ENCODE data around the gene CCDC33.

DNA sequence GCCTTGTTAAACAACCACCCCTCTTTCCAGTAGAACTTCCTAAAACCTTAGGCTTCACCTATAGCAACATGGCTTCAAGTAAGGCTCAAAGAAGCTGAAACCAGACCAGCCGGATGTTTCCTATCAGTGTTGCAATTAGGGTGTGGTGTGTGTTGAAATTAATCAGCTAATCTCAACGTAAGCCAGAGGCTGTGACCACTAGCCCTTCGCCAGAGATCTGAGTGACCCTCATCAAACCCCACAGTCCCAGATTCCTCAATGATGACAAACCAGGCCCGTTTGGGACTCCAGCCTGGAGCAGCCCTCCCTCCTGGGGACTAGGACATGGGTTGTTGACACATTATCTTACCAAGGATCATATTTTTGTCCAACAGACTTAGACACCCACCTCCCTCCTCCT is 104.0 kb downstream of the CCDC33 start:
- TF ChIP-seq, protein P1, sequence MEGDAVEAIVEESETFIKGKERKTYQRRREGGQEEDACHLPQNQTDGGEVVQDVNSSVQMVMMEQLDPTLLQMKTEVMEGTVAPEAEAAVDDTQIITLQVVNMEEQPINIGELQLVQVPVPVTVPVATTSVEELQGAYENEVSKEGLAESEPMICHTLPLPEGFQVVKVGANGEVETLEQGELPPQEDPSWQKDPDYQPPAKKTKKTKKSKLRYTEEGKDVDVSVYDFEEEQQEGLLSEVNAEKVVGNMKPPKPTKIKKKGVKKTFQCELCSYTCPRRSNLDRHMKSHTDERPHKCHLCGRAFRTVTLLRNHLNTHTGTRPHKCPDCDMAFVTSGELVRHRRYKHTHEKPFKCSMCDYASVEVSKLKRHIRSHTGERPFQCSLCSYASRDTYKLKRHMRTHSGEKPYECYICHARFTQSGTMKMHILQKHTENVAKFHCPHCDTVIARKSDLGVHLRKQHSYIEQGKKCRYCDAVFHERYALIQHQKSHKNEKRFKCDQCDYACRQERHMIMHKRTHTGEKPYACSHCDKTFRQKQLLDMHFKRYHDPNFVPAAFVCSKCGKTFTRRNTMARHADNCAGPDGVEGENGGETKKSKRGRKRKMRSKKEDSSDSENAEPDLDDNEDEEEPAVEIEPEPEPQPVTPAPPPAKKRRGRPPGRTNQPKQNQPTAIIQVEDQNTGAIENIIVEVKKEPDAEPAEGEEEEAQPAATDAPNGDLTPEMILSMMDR (IDR thresholded peaks at IDR 0.05; ENCODE audit: borderline replicate concordance, extremely low read depth, low read length, poor library complexity, severe bottlenecking): no peak
- TF ChIP-seq EZH2 (IDR thresholded peaks at IDR 0.05; ENCODE audit: borderline replicate concordance, low read depth, low read length, severe bottlenecking): no peak

All from DND-41 (cell line).